GM21423 (cell line): ENCODE results near the gene PADI6.

Source experiments
- ATAC-seq: cut with Tn5 transposase; IDR thresholded peaks from one replicate; pipeline ENCODE4 v1.9.1; 2021; ENCODE audit warnings: mild to moderate bottlenecking, moderate library complexity; ENCODE audit not compliant: unreplicated experiment

The PADI6 gene

DNA sequence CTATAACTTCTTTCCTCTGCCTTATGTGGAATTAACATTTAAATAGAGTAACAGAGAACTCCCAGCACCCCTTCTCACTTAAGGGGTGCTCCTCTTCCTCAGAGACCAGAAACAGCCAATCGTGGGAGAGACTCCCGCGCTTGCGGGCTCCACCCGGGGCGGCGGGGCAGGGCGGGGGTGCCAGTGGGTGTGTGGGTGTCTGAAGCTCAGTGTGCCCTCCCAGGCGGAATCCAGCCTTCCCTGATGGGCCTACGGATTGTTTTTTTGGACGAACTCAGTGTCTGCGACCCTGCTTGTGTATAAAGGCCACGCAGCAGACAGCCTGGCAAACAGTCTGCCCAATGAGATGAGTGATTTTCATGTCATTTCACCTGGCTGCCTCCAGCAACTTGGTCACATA, 61.3 kb downstream of the PADI6 start:
- ATAC-seq: no peak

DNA sequence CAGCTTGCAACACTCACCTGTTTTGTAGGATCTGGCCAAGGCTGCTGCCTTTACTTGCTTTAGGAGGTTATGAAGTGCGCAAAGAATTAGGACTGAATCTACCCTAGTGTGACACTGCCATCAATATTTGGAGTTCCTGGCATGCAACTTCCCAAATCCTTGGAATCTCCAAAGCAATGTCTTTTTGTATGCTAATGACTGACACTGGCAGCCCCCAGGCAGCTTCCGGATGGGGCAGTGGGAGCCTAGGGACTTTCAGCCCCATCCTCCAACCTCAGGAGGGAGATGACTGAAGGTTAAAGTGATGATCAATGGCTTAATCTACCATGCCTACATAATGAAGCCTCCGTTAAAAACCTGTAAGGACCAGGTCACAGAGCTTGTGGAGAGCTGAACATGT, 62.0 kb downstream of the PADI6 start:
- no peak for ATAC-seq

DNA sequence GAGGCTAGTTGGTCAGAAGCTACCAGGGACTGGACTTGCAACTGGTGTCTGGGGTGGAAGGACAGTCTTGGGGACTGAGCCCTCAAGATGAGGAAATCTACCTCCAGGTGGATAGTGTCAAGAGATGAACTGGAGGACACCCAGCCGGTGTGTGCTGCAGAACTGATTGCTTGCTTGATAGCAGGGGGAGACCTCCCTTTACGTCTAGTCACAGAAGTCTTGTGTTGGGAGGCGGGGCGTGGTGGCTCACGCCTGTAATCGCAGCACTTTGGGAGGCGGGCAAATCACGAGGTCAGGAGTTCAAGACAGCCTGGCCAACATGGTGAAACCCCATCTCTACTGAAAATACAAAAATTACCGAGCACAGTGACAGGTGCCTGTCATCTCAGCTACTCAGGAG, 62.6 kb downstream of the PADI6 start:
- ATAC-seq: no peak

DNA sequence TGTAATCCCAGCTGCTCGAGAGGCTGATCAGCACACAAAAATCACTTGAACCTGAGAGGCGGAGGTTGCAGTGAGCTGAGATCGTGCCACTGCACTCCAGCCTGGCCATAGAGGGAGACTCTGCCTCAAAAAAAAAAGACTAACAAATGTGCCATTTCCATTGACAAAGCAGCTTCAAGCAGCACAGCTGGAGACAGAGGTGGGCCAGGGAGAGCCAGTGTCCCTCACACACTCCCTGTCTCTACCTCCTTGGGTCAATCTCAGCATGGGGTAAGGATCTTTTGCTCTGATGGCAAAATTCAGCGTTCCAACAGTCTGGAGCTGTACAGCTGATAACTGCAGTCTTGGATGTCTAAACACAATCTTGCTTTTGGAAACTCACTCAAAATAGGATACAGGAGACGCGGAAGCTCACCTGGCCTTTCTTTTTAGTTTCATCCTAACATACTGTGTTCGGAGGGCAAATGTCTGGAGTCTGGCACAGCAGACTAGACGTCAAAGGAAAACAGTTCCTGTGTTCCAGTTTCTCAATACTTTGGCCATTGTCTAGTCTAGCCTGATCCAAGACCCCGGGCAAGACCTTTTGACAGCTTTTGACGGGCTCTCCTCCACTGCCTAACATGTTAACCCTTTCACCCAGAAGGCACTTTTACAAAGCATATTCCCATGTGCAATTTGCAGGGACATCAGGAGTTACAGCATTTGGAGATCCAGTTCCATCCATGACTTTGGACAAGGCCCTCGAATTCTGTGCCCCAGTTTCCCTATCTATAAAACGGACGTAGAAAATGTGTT, 64.6 kb downstream of the PADI6 start:
- ATAC-seq: no peak

DNA sequence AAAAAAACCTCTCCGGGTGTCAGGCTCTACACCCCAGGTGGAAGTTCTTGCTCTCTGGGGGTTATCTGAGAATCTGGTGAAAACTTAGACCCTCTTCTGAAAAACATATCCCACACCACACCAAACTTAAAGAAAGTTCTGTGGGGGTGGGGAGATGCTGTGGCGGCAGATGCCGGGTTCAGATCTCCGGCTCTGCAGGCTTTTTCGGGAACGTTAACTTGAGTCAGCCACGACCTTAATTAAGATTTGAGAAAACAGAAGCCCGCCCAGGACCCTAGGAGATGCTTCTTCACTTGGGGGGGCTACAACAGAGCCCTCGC, 65.2 kb downstream of the PADI6 start:
- ATAC-seq: no peak

DNA sequence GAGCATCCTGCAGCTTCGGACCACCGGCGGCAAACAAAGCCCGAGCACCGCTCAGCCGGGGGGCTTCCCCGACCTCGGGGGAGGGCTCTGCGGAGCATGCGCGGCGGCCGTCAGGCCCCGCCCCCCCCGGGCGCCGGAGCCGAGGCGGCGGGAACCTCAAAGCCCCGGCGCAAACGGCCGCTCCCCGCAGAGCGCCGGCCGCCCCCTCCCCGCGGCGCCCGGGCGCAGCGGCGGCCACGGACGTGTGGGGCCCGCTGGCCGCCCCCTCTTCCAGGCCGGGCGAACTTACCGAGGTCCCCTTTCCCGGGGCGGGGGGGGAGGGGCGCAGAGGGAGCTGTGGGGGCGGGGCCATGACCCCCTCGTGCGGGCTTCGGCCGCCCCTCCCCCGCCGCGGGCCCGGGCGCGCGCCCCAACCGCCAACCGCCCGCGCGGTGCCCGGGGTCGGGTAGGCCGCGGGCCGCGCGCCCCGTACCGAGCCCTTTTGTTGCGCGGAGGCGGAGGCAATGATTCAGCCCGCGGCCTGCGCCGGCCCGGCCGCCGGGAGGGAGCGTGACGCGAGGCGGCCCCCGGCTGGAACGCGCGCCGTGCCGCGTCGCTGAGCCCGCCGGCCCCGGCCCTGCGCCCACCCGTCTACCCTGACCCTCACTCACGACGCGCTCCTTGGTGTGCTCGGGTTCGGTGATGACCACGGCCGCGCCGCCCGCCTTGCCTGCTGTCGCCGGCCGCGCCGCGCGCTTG, 65.8 kb downstream of the PADI6 start:
- peak; percentile 34 for ATAC-seq

DNA sequence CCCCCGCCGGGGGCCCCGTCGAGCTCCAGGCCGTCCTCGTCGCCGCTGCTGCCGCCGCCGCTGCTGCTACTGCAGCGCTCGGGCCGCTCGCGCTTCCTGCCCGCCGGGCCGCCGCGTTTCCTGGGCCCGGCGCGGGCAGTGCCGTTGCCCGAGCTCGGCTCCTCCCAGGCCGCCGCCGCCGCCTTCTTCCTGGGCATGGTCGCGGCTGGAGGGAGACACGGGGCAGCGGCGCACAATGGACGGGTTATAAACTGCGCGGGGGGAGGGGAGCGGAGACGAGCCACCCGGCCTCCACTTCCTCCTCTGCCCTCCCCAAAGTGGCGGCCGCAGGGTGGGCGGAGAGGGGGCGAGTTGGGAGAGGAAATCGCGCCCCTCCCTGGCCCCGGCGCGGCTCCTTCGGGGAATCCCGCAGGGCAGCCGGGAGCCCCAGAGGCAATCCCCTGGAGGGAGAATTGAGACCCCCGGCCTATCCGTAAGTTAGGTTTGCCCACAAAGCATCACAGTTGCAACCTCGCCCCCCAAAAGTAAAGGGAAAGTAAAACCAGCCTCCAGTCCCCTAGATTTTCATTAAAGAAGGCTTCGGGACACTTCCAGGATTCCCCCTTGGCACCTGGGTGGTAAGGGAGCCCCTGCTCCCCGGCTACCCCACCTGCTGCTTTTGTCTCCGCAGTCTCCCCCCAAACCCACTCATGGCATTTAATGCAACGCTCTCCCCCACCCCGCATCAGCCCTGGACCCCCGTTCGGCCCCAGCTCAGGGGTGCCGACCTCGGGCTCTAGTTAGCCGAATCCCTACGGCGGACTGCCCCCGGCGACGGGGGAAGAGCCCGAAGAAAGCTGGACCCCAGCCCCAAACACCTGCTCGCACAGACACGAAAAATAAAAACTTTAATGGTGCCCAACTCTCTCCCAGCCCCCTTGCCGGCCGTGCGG, 66.6 kb downstream of the PADI6 start:
- peak; percentile 38 for ATAC-seq

DNA sequence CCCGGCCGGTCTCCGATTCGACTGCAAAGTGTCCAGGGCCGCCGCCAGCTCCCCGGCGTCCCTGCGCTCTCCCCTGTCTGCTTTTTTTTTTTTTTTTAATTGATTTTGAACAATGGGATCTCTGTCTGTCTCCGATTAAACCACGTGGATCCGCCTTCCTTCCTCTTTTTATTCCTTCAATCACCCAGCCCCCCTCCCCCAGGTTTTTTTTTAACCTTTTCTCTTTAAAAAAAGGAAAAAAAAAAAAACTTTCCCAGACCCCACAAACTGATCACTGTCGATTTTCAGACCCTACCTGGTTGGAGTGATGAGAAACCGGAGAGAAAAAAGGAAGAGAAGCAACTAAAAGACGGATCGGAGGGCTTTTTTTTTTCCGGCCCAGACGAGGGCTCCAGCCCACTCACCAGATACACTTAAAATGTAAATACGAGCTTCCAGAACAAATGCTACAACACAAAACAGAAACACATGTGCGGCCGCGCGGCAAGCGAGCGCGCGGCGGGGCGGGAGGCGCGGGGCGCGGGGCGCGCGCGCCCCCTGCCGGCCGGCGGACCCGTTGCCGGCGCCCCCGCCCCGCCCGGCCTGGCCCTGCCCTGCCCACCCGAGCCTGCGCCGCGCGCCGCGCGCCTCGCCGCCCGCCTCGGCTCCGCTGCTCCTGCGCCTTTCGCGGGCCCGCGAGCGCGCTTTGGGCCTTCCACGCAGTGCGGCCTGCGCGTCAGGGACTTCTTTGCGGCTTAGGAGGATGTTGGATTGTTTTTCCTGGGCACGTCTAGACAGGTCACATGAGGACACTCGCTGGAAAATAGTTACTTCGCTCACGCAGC, 67.5 kb downstream of the PADI6 start, which contains the start of gene RCC2:
RCC2 (minus strand) TSS at position 428 of the 824 bp plus-strand sequence. CDS start 1,163 bp downstream, outside the sequence.
- peak; percentile 37 for ATAC-seq

DNA sequence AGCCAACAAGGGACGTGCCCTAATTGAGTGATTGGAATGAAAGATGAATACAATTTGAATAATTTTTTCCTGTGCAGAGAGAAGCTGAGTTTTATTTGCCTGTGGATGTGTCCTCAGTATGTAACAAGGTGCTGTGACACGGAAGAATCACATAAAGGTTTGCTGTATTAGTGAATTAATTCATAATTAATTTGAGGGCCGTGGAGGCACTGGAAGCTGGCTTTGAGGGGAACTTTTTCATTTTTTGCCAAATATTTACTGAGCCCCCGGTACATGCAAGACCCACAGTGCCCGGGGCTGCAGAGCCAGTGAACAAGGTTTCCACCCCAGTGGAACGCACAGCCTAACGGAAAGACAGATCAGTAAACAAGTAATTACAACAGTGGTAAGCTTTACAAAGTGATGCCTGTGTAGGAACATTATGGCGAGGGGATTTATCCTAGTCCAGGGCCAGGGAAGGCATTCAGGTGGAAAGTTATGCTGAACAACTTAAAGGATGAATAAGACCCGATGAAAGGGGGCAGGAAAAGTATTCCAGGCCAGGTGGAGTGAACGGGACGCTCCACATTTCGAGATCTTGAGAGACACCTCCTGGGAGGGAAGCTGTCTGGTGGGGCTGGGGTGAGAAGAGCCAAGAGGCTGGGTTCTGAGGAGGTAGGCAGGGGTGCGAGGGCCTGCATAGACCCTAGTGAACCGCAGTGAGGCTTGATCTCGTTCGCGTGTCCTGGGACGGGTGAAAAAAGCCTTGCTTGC, 68.3 kb downstream of the PADI6 start:
- no peak for ATAC-seq

DNA sequence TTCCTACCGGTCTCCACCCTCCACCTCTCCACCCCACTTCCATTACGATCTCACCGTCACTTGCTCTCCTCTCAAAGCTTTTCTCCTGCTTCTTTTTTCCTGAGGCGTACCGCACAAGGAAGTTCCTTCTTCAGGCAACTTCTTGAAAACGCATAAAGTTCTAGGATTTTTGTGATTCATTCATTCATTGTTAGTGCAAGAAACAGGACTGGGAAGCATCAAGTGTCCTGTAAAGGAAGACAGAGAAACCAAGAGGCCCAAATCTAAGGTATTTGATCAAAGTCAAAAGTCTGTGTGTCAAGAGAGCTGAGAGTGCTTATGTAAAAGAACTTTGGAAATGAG, 68.8 kb downstream of the PADI6 start:
- no peak for ATAC-seq

DNA sequence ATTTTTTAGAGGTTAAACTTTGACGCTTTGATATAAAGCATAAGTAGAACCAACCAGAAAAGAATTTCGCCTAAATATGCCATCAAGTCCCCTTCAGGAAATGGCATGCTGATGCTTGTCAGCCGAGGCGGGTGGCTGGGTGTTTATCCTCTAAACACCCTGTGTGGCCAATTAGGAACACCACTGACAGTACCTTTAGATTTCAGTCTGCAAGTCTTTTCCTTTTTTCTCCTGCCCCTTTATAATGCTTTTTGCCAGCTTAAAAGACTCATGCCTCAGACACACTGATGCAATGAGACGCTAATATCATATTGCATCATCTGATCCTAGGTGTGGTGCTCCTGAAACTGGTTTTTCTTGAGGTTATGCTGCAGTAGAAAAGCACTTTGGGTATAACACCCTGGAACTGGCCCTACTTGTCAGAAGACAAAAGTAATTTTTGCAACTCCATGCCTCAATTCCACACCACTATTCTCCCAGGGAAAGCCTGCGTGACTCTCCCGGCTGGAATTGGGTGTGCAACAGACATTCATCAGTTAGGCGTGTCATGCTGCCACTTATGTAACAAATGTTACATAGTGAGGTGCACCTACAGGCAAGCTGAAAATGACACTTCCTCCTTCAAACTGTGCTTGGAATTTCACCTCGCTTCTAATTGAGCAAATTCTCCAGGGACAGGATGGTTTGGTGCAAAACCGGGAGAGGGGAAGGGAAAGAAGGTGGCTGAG, 69.4 kb downstream of the PADI6 start:
- ATAC-seq: no peak

DNA sequence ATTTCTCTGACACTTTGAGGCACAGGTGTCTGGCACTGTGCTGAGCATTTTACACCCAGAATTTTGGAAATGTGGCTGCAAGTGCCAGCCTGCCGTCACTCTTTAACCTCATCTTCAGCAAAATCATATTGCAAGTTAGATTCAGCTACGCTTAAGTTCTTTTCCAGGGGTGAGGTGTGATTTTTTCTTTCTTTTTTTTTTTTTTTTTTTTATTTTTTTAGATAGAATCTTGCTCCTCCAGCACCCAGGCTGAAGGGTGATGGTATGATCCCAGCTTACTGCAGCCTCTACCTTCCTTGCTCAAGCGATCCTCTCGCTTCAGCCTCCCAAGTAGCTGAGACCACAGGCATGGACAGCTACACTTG, 70.0 kb downstream of the PADI6 start:
- ATAC-seq: no peak

DNA sequence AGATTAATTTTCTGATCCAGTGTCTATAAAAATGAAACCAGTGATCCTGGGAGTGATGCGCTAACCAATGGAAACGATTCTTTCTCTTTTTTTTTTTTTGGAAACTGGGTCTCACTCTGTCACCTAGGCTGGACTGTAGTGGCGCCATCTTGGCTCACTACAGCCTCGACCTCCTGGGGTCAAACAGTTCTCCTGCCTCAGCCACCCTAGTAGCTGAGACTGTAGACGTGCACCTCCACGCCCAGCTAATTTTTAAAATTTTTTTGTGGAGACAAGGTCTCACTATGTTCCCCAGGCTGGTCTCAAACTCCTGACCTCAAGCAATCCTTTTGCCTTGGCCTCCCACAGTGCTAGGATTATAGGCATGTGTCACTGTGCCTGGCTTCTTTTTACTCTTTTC, 70.8 kb downstream of the PADI6 start:
- no peak for ATAC-seq

DNA sequence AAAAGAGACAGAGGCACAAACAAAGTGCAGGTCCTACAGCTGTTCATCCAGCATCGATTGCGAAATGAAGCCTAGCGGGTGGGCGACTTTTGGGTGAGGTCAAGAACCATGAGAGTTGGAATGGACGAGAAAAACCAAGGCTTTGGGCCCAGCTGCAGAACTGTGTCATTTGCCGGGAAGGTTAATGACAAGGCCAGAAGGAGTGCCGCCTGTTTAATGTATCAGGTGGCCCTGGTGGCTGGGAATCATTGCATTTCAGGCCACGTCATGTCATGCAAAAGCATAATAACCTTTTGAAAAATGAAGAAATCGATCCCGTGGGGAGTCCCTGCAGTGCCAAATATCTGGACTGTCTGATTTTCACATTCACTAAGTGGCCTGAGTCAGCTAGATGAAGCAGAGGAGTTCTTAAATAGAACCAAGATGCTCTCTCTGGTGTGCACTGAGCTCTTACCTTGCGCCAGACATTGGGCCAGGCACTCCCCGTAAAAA, 75.6 kb downstream of the PADI6 start:
- ATAC-seq: no peak
